IMR-90 (cell line): ENCODE data around the gene DACT1. TPM values are rescaled to one million over a fixed set of nuclear protein-coding genes. Genes with fewer than 3 reads are reported as not detected.

ENCODE experiments used
- ATAC-seq: fragments of 200-7000 bp; cut with Tn5 transposase; 2 replicates; pipeline ENCODE4 v1.9.1; 2020; ENCODE audit warnings: low read depth, mild to moderate bottlenecking, moderate library complexity
- BruUV-seq: library from RNA; stranded (reverse); fragments of 400-500 nt; replicated peaks from 2 replicates; lab custom pipeline; 2021; lab: Mats Ljungman, UMichigan
- CTCF ChIA-PET: fragments of 300-600 bp; formaldehyde crosslinking; extraction: SDS; loops from one replicate; lab custom pipeline; 2021; ENCODE audit warnings: antibody characterized with exemption; lab: Yijun Ruan, JAX
- POLR2A ChIA-PET: fragments of 300-600 bp; sonication (Branson Sonifier 250); formaldehyde crosslinking; loops from one replicate; lab custom pipeline; 2022; ENCODE audit warnings: antibody characterized with exemption; ENCODE audit not compliant: unreplicated experiment; lab: Charles Lee
- DNase-seq: peaks from one replicate; pipeline ENCODE4 v3.0.0; 2013
- H2AFZ ChIP-seq: replicated peaks from 2 replicates; pipeline ENCODE3; 2013; ENCODE audit warnings: low read length, mild to moderate bottlenecking; ENCODE audit not compliant: poor library complexity
- H2AK5ac ChIP-seq: 2 replicates; pipeline ENCODE4 v1.6.1; 2013; ENCODE audit warnings: low read depth, low read length, inconsistent platforms
- H2AK9ac ChIP-seq: replicated peaks from 2 replicates; pipeline ENCODE3; 2013; ENCODE audit warnings: mild to moderate bottlenecking, low read depth, low read length, moderate library complexity; ENCODE audit not compliant: poor library complexity
- H2BK120ac ChIP-seq: 2 replicates; pipeline ENCODE4 v1.6.1; 2013; ENCODE audit warnings: low read depth, low read length, inconsistent platforms
- H2BK15ac ChIP-seq: 3 replicates; pipeline ENCODE4 v1.6.1; 2013; ENCODE audit warnings: low read depth, low read length, inconsistent platforms
- H2BK20ac ChIP-seq: 2 replicates; pipeline ENCODE4 v1.6.1; 2013; ENCODE audit warnings: low read depth, mild to moderate bottlenecking, inconsistent platforms, low read length, moderate library complexity
- H2BK5ac ChIP-seq: 2 replicates; pipeline ENCODE4 v1.6.1; 2013; ENCODE audit warnings: mild to moderate bottlenecking, low read depth, low read length, inconsistent platforms; ENCODE audit not compliant: poor library complexity, severe bottlenecking
- H3K14ac ChIP-seq: replicated peaks from 2 replicates; pipeline ENCODE4 v1.6.1; 2013; ENCODE audit warnings: low read depth, low read length, inconsistent platforms
- H3K18ac ChIP-seq: 2 replicates; pipeline ENCODE4 v1.6.1; 2013; ENCODE audit warnings: low read depth, low read length, control low read depth
- H3K23ac ChIP-seq: 2 replicates; pipeline ENCODE4 v1.6.1; 2013; ENCODE audit warnings: low read depth, low read length, inconsistent platforms
- H3K27ac ChIP-seq: 2 replicates; pipeline ENCODE4 v1.5.1; 2013; ENCODE audit warnings: mild to moderate bottlenecking, control low read depth, low read length; ENCODE audit not compliant: insufficient read depth
- H3K27me3 ChIP-seq: 2 replicates; pipeline ENCODE4 v1.6.1; 2013; ENCODE audit warnings: low read length; ENCODE audit not compliant: control insufficient read depth, insufficient read depth
- H3K36me3 ChIP-seq: 2 replicates; pipeline ENCODE4 v1.6.1; 2013; ENCODE audit warnings: low read length, mixed read lengths; ENCODE audit not compliant: control insufficient read depth, insufficient read depth
- H3K4ac ChIP-seq: 2 replicates; pipeline ENCODE4 v1.6.1; 2013; ENCODE audit warnings: low read depth, low read length, inconsistent platforms
- H3K4me1 ChIP-seq: 2 replicates; pipeline ENCODE4 v1.6.1; 2013; ENCODE audit warnings: low read length, mixed read lengths; ENCODE audit not compliant: control insufficient read depth, insufficient read depth
- H3K4me2 ChIP-seq: 2 replicates; pipeline ENCODE4 v1.6.1; 2013; ENCODE audit warnings: low read depth, mild to moderate bottlenecking, control low read depth, low read length, moderate library complexity
- H3K4me3 ChIP-seq: 2 replicates; pipeline ENCODE4 v1.5.1; 2013; ENCODE audit warnings: low read depth, mild to moderate bottlenecking, control low read depth, low read length, moderate library complexity; ENCODE audit not compliant: insufficient read depth
- H3K56ac ChIP-seq: 2 replicates; pipeline ENCODE4 v1.6.1; 2013; ENCODE audit warnings: low read length, inconsistent platforms; ENCODE audit not compliant: insufficient read depth; ENCODE audit errors: extremely low read depth
- H3K79me1 ChIP-seq, 2 experiments: 2 replicates each; pipeline ENCODE4 v1.6.1; 2013; ENCODE audit warnings: low read length in 2 of 2, inconsistent platforms in 1 of 2, low read depth in 1 of 2
- H3K9ac ChIP-seq: 2 replicates; pipeline ENCODE4 v1.6.1; 2013; ENCODE audit warnings: low read depth, low read length, control low read depth
- H3K9me1 ChIP-seq: 2 replicates; pipeline ENCODE4 v1.6.1; 2013; ENCODE audit warnings: low read length, inconsistent platforms; ENCODE audit not compliant: insufficient read depth
- H3K9me3 ChIP-seq: 2 replicates; pipeline ENCODE4 v1.6.1; 2013; ENCODE audit warnings: low read length; ENCODE audit not compliant: control insufficient read depth, insufficient read depth
- H4K20me1 ChIP-seq: 2 replicates; pipeline ENCODE4 v1.6.1; 2013; ENCODE audit warnings: low read length, inconsistent platforms; ENCODE audit not compliant: insufficient read depth
- H4K5ac ChIP-seq: 2 replicates; pipeline ENCODE4 v1.6.1; 2013; ENCODE audit warnings: mild to moderate bottlenecking, low read depth, low read length, control low read depth
- H4K8ac ChIP-seq, 2 experiments: 2 replicates each; pipeline ENCODE4 v1.6.1; 2013; ENCODE audit warnings: low read depth in 2 of 2, low read length in 2 of 2, control low read depth in 1 of 2, inconsistent platforms in 1 of 2
- H4K91ac ChIP-seq: 2 replicates; pipeline ENCODE4 v1.6.1; 2013; ENCODE audit warnings: low read depth, low read length, inconsistent platforms; ENCODE audit not compliant: insufficient read depth
- BHLHE40 ChIP-seq: fragments of 150-350 bp; IDR thresholded peaks from 2 replicates; pipeline ENCODE4 v1.6.1; 2016; ENCODE audit warnings: mild to moderate bottlenecking, low read depth, low read length
- CEBPB ChIP-seq: IDR thresholded peaks from 2 replicates; pipeline ENCODE4 v1.6.1; 2012; ENCODE audit warnings: low read depth, low read length, improper control_type of control experiment
- FOS ChIP-seq: fragments of 150-350 bp; IDR thresholded peaks from 2 replicates; pipeline ENCODE4 v1.6.1; 2016; ENCODE audit warnings: low read depth, low read length
- MAFK ChIP-seq: IDR thresholded peaks from 2 replicates; pipeline ENCODE4 v1.6.1; 2012; ENCODE audit warnings: low read depth, low read length, improper control_type of control experiment
- RAD21 ChIP-seq: IDR thresholded peaks from 2 replicates; pipeline ENCODE4 v1.6.1; 2012; ENCODE audit warnings: low read length, improper control_type of control experiment
- RCOR1 ChIP-seq: IDR thresholded peaks from 2 replicates; pipeline ENCODE4 v1.6.1; 2012; ENCODE audit warnings: mild to moderate bottlenecking, low read length, improper control_type of control experiment; ENCODE audit not compliant: insufficient replicate concordance
- RFX5 ChIP-seq: IDR thresholded peaks from 2 replicates; pipeline ENCODE4 v1.8.0; 2012; ENCODE audit warnings: low read depth, mild to moderate bottlenecking, low read length, moderate library complexity
- SMC3 ChIP-seq: fragments of 150-350 bp; IDR thresholded peaks from 2 replicates; pipeline ENCODE4 v1.6.1; 2016; ENCODE audit warnings: low read depth, mild to moderate bottlenecking, antibody characterized with exemption, low read length, moderate library complexity
- USF2 ChIP-seq: fragments of 150-350 bp; IDR thresholded peaks from 2 replicates; pipeline ENCODE4 v1.6.1; 2017; ENCODE audit warnings: mild to moderate bottlenecking, antibody characterized with exemption, low read length, low read depth
- WGBS, 2 experiments: methylation state at CpG; one replicate each; pipeline versions ENCODE4 v1.1.5 to v1.1.7; 2013; ENCODE audit warnings: missing lambda C conversion rate in 2 of 2; ENCODE audit not compliant: insufficient read length in 1 of 2; ENCODE audit errors: extremely low coverage in 2 of 2; 5-methylcytosine and 5-hydroxymethylcytosine counted together
- dilution Hi-C: fragments of 300-500 bp; cut with HindIII; formaldehyde crosslinking; loops from one replicate; pipeline ENCODE4 v1.14.3; 2018; ENCODE audit warnings: low sequenced_read_pairs; ENCODE audit not compliant: unreplicated experiment
- in situ Hi-C: fragments of 300-500 bp; cut with MboI; formaldehyde crosslinking; loops from 3 replicates; pipeline ENCODE4 v1.14.3; 2019; ENCODE audit warnings: low sequenced_read_pairs, inconsistent platforms, mixed read lengths
- intact Hi-C: fragments of 100-400 bp; cut with micrococcal nuclease; formaldehyde crosslinking; loops from 2 replicates; pipeline ENCODE4 v1.10.0; 2022
- polyA plus RNA-seq, 3 experiments: library from polyadenylated mRNA; depleted of rRNA; stranded (reverse); fragments of >200 nt; gene quantifications; 2 replicates each; pipeline ENCODE4 v1.2.3, GENCODE V29; 2012; ENCODE audit warnings: low replicate concordance in 1 of 3
- total RNA-seq: library from RNA; depleted of rRNA; stranded (reverse); fragments of >200 nt; gene quantifications from 2 replicates; pipeline ENCODE4 v1.2.3, GENCODE V29; 2012
- TF ChIP-seq, protein P1 (sequence below): conservative IDR thresholded peaks from 2 replicates; pipeline ENCODE4 v1.5.1; 2012; ENCODE audit warnings: mild to moderate bottlenecking, low read depth, low read length, improper control_type of control experiment

The DACT1 gene
- total and polyA plus RNA-seq, 2 of the 4 experiments (the other 2 are of a cell fraction): 6.5 to 9.7 TPM

DNA sequence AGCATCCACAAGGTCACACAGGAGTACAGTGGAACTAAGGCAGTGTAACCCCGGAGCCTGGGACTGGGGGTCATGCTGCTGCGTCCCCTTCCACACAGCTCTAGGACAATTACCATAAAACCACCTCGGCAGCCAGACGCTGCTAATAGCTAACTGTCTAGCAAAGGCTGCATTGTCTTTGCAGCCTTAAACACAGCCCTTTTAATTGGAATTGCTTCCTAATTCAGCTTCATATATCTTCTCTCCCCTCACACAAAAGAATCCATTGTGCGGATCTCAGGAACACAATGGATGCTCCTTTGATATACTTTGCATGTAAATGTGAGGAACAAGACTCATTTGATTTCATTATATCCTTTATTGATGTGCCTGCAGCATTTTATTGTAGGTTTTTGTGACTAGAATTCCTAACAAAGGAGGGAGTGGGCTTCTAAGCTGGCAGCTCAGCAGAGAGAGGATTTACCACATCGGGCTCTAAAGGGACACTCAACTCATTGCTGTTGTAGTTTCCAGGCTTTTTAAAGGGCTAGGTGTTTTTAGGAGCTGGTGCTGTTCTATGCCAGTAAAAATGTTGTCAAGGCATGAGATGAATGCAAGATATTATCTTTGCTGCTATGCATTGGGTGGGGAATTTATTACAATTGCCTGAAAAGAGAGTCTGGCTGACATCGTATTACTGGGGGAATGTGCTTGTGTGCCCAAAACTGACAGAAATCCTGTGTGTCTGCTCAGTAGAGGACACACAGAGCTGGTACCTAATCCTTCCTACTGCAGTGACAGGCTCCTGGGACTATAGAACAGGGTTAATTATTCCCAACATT is 30.4 kb upstream of the DACT1 start (continued):
- TF ChIP-seq USF2 (no peak), BHLHE40 (no peak)

GRCh38 chr14:58607952-58608317 is 29.8 kb upstream of the DACT1 start:
- Histone ChIP-seq H2BK5ac (peak overlapping the region; percentile 55), H3K9ac (no peak overlapping the region), H4K8ac (peak overlapping the region in 1 of 2 experiments; percentile 16; a peak in 1 of 4 replicates), H3K4me2 (peak overlapping the region; percentile 20; the same call in 1 of the 2 replicates), H2BK120ac (peak overlapping the region; percentile 77; the same call in 1 of the 2 replicates), H2AK9ac (no peak overlapping the region), H2BK20ac (peak overlapping the region; percentile 55; the same call in 1 of the 2 replicates), H3K27ac (no peak overlapping the region), H3K4me3 (no peak overlapping the region), H3K4me1 (peaks cover 12% of the 10 kb centered on the region), H3K27me3 (no peaks in the 10 kb centered on the region), H3K14ac (no peak overlapping the region; the same call in 1 of the 2 replicates), H3K36me3 (no peaks in the 10 kb centered on the region), H4K91ac (no peak overlapping the region), H2AK5ac (no peak overlapping the region), H3K4ac (0 out of 2 replicates have a peak overlapping the region, but pooled peaks have one; percentile 53), H4K20me1 (no peaks in the 10 kb centered on the region), H2BK15ac (no peak overlapping the region), H3K9me3 (no peaks in the 10 kb centered on the region), H4K5ac (no peak overlapping the region), H3K56ac (no peak overlapping the region), H3K18ac (no peak overlapping the region), H2AFZ (no peak overlapping the region), H3K9me1 (0 out of 2 replicates have a peak, but pooled peaks cover 4% of the 10 kb centered on the region), H3K23ac (no peak overlapping the region), H3K79me1 (no peaks in the 10 kb centered on the region)
- dilution Hi-C loops (no loop called here), intact Hi-C loops (no loop called here), in situ Hi-C loops (no loop called here)
- WGBS, 2 experiments: no CpG with 5 or more reads among the region's 3 CpGs
- ATAC-seq (peak; percentile 85), DNase-seq (peak; percentile 87)
- no TSS peak for BruUV-seq
- ChIA-PET POLR2A (no interaction called here), CTCF (no interaction called here)
- TF ChIP-seq BHLHE40: peak; percentile 93
- TF ChIP-seq RAD21: no peak
- TF ChIP-seq USF2: no peak
- TF ChIP-seq RFX5: no peak
- TF ChIP-seq CEBPB: peak; percentile 56
- TF ChIP-seq, protein P1, sequence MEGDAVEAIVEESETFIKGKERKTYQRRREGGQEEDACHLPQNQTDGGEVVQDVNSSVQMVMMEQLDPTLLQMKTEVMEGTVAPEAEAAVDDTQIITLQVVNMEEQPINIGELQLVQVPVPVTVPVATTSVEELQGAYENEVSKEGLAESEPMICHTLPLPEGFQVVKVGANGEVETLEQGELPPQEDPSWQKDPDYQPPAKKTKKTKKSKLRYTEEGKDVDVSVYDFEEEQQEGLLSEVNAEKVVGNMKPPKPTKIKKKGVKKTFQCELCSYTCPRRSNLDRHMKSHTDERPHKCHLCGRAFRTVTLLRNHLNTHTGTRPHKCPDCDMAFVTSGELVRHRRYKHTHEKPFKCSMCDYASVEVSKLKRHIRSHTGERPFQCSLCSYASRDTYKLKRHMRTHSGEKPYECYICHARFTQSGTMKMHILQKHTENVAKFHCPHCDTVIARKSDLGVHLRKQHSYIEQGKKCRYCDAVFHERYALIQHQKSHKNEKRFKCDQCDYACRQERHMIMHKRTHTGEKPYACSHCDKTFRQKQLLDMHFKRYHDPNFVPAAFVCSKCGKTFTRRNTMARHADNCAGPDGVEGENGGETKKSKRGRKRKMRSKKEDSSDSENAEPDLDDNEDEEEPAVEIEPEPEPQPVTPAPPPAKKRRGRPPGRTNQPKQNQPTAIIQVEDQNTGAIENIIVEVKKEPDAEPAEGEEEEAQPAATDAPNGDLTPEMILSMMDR: no peak
- 0 out of 2 replicates have a peak, but pooled peaks have one; percentile 5 for TF ChIP-seq MAFK
- no peak for TF ChIP-seq SMC3
- TF ChIP-seq RCOR1: no peak
- TF ChIP-seq FOS: peak; percentile 34; the same call in 1 of the 2 replicates
